Right ventricle myocardium superior (tissue), 1 donor: ENCODE data around the gene EMP3. TPM values are rescaled to one million over a fixed set of nuclear protein-coding genes. Genes with fewer than 3 reads are reported as not detected.
"Not testable (repeated sequence)": the region's sequence is repeated elsewhere in the genome, so short reads cannot be mapped to it uniquely, and the experiment has no call there.

Source experiments
- ATAC-seq: fragments of 200-7000 bp; cut with Tn5 transposase; one replicate; pipeline ENCODE4 v1.9.1; 2020; ENCODE audit warnings: mild to moderate bottlenecking; ENCODE audit not compliant: poor library complexity
- DNase-seq: peaks from one replicate; pipeline ENCODE4 v3.0.0-alpha.2; 2020
- intact Hi-C: fragments of 100-400 bp; cut with DNase I; formaldehyde crosslinking; loops from one replicate; pipeline ENCODE4 v1.11.2; 2022
- total RNA-seq: library from RNA; stranded (reverse); fragmentation: NEBNext Ultra II Directional; extraction: Animal tissue kit (Norgen Biotek cat#: 25700); gene quantifications from one replicate; pipeline ENCODE4 v1.2.1, GENCODE V29; 2021
- donor health status: DM: no; HTN: yes; CAD: no; lungs with severe emphysema.

Gene EMP3
- total RNA-seq, 1 donor from 2014 or later: 41.8 TPM

- DNase-seq (no peak), ATAC-seq (no peak)
- intact Hi-C loops: no loop called here
Observed at GRCh38 chr19:48364598-48365348, 39.4 kb downstream of the EMP3 start.

GRCh38 chr19:48365602-48366001 is 40.2 kb downstream of the EMP3 start:
- no peak for ATAC-seq
- DNase-seq: no peak
- intact Hi-C loops: no loop called here

GRCh38 chr19:48367855-48368254 is 42.5 kb downstream of the EMP3 start:
- no peak for DNase-seq
- intact Hi-C loops: no loop called here
- no peak for ATAC-seq

DNA sequence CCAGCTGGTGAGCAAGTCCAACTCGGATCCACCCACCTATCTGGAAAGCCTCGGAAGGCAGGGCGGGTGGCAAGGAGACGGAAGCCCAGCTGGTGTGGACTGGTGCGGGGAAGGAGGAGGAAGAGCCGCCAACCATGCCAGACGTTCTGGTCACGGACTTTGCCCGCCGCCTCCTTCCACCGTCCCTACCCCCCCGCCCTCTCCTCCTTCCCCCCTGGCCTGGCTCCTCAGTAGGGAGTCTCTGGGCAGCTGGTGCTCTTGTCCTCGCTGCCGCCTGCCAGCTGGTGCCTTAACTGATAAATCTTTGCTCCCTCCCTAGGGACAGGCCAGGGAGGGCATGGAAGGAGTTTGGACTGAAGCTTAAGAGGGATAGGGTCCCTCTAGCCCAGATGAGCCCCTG is 43.6 kb downstream of the EMP3 start:
- intact Hi-C loops: no loop called here
- ATAC-seq: no peak
- DNase-seq: no peak

DNA sequence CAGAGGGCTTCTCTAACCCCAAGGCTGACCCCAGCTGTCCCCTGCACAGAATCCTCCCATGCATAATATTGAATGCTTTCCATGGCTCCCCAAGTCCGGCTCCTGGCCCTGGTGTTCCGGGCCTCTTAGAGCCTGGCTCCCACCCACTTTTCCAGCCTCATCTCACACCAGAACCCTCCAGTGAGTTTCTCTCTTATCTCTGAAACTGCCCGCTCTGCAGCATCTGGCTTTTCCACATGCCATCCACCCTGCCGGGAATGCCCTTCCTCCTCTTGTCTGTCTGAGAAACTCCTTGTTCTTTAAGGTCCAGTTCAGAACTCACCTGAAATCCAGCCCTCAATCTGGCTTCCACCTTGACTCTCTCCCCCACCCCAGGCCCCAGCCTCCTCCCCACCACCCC is 45.6 kb downstream of the EMP3 start:
- no peak for ATAC-seq
- intact Hi-C loops: no loop called here
- no peak for DNase-seq

- no peak for ATAC-seq
- no peak for DNase-seq
- intact Hi-C loops: no loop called here
Observed at GRCh38 chr19:48371367-48371766, 46.0 kb downstream of the EMP3 start.

DNA sequence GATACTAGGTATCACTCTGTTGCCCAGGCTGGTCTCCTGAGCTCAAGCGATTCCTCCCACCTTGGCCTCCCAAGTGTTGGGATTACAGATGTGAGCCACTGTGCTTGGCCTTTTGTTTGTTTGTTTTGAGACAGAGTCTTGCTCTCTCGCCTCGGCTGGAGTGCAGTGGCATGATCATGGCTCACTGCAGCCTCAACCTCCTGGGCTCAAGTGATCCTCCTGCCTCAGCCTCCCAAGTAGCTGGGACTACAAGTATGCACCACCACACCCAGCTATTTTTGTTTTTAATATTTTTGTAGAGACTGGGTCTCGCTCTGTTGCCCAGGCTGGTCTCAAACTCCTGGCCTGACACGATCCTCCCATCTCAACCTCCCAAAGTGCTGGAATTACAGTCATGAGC is 46.4 kb downstream of the EMP3 start:
- DNase-seq, ATAC-seq, intact Hi-C loops: not testable (repeated sequence)

GRCh38 chr19:48372904-48373303 is 47.6 kb downstream of the EMP3 start:
- DNase-seq (no peak), ATAC-seq (no peak)
- intact Hi-C loops: no loop called here

GRCh38 chr19:48373567-48373966 is 48.2 kb downstream of the EMP3 start:
- intact Hi-C loops: no loop called here
- ATAC-seq (no peak), DNase-seq (no peak)

- DNase-seq (no peak), ATAC-seq (no peak)
- intact Hi-C loops: no loop called here
Observed at GRCh38 chr19:48378194-48378570, 52.8 kb downstream of the EMP3 start.

DNA sequence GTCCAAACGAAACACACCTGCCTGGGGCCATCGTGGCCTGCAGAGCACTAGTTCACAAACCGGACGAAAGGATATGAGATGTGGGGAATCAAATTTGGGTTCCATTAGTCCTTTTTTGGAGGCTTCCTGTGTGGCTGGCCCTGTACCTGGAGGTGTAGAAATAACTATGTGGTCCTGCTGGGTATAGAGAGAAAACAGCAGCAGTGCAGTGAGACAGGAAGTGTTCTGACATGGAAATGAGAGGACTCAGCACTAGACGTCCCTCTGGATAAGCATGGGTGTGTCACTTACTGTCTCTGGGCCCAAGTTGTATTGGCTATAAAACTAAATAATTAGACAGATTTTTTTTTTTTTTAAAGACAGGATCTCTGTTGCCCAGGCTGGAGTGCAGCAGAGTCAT is 53.7 kb downstream of the EMP3 start:
- DNase-seq (no peak), ATAC-seq (no peak)
- intact Hi-C loops: no loop called here

Other genes with a start within 250 kb of the EMP3 start
- gene PLA2G4C, start 214.7 kb upstream of the EMP3 start, total RNA-seq: 38.6 TPM
- gene LIG1, start 155.2 kb upstream of the EMP3 start, total RNA-seq: 2.4 TPM
- 6.9 TPM for gene ZSWIM9, start 154.9 kb upstream of the EMP3 start, total RNA-seq
- gene CARD8, start 69.6 kb upstream of the EMP3 start, total RNA-seq: 27.1 TPM
- 0.51 TPM for gene ZNF114, start 55.5 kb upstream of the EMP3 start, total RNA-seq
- 105 TPM for gene TMEM143, start 38.4 kb downstream of the EMP3 start, total RNA-seq
- gene SYNGR4, start 38.8 kb downstream of the EMP3 start, total RNA-seq: not detected
- 69.5 TPM for gene KDELR1, start 66.0 kb downstream of the EMP3 start, total RNA-seq
- gene GRIN2D, start 68.1 kb downstream of the EMP3 start, total RNA-seq: 0.54 TPM
- 16.9 TPM for gene GRWD1, start 120.4 kb downstream of the EMP3 start, total RNA-seq
- 0.24 TPM for gene KCNJ14, start 130.0 kb downstream of the EMP3 start, total RNA-seq
- 29.8 TPM for gene CYTH2, start 143.8 kb downstream of the EMP3 start, total RNA-seq
- gene LMTK3, start 186.3 kb downstream of the EMP3 start, total RNA-seq: 0.70 TPM
- 0.22 TPM for gene SULT2B1, start 226.6 kb downstream of the EMP3 start, total RNA-seq